ENCODE measurements around the gene CSTF2T.
"Not testable (repeated sequence)": the region's sequence is repeated elsewhere in the genome, so short reads cannot be mapped to it uniquely, and the experiment has no call there.

Gene CSTF2T

DNA sequence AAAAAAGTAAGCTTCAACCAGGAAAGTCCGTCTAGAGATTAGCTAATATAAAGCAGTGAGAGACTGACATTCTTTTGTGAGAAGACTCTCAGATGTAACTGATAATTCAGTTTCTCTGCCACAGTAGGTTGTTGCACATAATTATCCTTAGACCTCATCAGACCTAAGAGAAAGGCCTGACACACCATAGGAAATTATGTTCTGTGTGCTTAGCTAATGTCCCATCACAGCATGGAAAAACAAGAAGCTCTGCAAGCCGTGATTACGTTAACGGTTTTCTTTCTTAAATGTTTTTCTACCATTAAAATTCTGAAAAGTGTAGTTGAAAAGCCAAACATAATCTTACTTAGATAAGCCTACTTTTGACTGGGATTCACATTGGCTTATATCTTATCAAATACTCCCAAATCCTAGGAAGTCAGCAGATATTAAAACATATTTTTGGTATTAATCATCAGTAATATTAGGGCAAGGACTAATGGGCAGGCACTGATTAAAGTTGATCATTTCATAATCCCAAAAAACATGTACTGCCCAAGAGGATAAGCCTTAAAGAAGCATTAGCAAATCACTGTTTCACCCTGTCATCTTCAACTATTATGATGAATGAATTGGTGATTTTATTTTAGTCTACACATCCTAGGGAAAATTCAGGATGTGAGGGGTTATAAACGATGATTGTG, 5.2 kb downstream of the CSTF2T start:
- DNase-seq: no peak

DNA sequence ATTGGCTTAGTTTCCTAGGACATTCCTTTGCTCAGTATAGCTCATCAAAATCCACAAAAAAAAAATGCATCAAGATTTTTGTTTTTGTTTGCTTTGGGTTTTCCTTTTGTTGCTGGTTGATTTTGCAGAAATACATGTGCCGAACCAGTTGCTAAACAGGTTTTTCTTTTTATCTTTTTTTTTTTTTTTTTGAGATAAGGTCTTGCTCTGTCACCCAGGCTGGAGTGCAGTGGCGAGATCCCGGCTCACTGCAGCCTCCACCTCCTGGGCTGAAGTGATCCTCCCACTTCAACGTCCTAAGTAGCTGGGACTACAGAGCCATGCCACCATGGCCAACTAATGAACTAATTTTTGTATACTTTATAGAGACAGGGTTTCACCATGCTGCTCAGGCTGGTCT, 8.3 kb downstream of the CSTF2T start:
- DNase-seq: no peak

DNA sequence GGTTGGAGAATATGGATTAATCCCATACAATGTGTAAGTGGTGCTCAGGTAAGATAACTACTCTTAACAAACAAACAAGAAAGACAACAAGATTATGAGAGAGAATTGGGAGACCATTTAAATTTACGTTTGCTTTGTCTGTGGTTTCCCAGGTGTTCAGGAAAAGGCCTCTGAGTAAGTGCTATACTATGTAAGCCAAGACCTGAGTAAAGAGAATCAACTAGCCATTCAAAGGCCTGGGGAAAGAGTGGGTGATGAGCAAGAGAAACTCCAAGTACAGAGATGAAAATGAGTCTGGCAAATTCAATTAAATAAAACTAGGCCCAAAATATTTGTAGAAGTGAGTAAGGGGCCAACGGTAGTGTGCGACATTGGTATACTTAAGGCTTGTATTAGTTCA, 9.9 kb downstream of the CSTF2T start:
- no peak for DNase-seq

DNA sequence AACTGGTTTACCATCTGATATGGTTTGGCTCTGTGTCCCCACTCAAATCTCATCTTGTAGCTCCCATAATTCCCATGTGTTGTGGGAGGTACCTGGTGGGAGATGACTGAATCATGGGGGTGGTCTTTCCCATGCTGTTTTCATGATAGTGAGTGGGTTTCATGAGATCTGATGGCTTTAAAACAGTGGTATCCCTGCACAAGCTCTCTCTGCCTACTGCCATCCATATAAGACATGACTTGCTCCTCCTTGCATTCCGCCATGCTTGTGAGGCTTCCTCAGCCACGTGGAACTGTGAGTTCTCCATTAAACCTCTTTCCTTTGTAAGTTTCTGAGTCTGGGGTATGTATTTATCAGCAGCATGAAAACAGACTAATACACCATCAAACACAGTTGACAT, 10.6 kb downstream of the CSTF2T start:
- DNase-seq: not testable (repeated sequence)

DNA sequence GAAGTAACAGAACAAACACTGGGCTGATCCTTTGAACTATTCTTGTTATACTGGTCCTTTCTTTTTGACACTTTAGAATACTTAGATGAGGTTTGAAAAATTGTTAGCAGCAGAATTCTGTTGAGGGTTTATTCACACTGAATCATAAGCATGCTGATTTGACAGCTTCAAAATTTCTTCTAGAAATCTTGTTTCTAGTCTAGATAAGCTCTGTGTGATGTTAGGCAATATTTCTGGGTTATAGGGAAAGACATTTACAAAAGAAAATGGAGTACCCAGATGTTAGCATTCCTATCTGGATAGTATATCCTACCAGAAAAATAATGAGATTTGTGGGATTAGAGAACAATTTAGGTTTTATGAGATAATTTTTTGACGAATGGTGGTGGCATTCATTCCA, 12.1 kb downstream of the CSTF2T start:
- no peak for DNase-seq

DNA sequence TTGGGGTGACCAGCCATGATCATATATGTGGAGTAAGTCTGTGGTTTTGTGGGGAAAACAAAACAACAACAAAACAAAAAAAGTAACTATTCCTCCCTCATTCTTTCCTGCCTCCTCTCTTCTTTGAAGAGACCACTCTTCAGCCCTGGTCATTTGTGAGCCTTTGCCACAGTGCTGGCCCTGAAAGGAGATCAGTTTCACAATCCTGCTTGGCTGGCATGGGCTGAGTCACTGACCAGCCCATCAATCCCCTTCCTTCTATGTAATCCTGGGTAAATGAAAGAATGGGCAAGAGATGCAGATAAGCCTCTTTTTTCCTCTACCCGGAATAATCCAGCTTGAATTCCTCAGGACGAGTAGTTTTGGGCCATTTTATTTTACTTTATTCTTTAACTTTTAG, 13.6 kb downstream of the CSTF2T start:
- no peak for DNase-seq

DNA sequence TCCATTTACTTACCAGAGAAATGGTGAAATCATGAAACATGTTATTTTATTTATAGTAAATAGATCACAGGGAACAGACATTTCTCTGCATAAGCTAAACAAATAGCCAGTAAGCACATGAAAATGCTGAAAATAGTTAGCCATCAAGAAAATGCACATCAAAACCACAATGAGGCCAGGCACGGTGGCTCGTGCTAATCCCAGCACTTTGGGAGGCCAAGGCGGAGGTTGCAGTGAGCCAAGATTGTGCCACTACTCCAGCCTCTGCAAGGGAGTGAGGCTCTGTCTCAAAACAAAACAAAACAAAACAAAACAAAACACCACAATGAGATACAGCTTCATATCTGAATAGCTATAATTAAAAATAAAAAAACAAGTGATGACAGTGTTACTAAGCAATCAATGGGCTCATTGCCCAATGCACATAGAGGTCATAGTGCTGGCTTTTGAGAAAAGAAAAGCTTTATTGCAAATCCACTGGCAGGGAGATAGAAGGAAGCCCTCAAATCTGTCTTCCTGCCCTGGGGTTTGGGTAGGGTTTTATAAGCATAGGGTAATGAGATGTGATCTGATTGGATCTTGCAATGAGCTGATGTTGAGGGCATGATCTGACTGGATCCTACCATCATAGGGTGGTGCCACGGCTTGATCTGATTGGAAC, 16.2 kb downstream of the CSTF2T start:
- DNase-seq: no peak

DNA sequence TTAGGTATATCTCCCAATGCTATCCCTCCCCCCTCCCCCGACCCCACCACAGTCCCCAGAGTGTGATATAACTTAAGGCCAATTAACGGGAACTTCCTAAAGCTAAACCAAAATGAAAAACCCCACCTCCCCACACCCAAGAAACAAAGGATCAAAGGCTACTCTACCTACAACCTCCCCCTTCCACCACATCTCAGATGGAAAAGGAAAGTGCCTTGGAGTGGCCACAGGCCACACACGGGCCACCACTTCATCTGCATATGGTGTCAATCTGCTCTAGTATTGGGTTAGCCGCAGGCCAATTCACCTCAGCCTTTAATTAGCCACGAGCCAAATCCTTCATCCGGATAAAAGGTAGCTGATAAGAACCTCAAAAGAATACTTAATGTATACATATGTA, 19.6 kb downstream of the CSTF2T start:
- no peak for DNase-seq

DNA sequence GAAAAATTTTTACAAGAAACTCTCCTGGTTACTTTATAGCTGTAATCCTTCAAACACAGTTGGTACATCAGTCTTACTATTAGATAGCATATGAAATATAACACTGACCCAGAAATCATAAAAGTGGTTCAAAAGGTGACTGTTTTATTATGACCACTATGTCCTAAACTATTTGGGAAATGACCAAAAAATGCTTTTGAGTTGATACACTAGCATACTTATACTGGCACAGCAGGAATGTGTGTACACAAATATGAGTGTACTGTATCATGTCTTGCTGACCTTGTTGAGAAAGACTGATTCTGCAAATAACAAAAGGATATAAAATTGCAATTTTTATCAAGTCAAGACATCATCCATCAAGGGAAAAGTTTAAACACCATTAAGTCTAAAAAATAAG, 24.3 kb downstream of the CSTF2T start:
- no peak for DNase-seq

DNA sequence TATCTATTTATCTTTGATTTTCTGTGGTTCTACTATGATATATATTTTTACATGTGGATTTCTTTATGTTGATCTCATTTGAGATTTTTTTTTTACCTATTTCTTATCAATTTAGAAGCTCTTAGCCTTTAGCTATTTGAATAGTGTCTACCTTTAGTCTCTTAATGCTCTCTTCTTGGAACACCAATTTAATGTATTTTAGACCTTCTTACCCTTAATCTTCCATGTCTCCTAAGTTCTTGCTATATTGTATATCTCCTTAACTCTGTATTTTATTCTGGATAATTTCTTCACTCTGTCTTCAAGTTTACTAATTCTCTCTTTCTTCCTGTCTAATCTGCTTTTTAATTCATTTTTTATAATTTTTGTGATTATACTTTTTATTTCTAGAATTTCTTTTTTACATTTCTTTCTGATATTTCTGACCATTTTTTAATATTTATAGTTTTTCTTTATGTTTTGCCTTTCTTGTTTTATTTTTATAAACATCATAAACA, 27.3 kb downstream of the CSTF2T start:
- no peak for DNase-seq

DNA sequence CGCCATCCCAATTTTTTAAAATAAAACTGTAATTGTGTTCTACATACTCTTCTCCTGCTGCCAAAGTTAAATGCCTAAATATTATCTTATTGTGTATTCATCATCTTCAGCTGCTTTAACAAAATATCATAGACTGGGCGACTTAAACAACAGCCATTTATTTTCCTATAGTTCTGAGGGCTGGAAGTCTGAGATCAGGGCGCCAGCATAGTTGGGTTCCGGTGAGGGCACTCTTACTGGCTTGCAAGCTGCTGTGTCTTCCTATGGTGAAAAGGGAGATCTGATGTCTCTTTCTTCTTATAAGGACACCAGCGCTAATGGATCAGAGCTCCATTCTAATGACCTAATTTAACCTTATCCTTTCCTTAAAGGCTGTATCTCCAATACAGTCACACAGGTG, 30.4 kb downstream of the CSTF2T start:
- DNase-seq: no peak

DNA sequence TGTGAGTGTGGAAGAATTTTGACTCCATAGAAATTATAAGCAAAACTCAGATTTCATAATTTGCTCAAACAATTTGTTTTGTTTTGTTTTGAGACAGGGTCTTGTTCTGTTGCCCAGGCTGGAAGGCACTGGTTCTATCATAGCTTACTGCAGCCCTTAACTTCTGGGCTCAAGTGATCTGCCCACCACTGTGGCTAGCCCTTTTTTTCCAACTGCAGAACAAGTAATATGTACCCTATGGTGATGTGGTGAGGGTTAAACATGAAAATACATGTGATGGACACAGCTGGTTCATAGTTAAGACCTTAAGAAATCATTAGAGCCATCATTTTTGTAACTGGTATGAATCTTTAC, 31.1 kb downstream of the CSTF2T start:
- no peak for DNase-seq

DNA sequence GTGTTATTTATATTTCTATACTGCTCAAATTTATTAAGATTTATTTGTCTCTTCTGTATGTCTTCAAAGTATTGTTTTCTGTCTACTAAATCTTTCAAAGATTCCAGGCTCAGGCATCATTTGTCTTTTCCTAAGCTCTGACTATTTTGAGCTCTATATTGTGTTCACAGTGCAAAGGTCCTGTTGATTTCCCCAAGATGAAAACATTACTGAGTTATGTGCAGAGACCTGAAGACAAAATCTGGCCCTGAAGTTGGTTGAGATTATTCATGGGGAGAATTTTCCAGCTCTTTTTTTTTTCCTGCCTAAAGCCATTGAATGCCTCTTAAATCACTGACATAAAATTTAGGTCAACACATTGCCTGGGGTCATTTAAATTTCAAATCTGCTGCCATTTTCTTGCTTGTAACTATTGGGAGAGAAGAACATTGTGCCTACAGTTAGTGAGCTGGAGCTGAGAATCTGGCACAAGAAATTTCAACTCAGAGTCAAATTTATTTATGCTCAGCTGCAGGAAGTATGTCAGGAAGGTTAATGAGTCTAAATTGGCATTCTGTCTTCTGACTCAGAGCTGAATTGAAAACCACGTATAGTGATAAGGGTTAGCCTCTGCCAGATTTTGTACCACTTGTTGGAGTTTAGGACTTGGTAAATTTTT, 31.6 kb downstream of the CSTF2T start:
- no peak for DNase-seq

DNA sequence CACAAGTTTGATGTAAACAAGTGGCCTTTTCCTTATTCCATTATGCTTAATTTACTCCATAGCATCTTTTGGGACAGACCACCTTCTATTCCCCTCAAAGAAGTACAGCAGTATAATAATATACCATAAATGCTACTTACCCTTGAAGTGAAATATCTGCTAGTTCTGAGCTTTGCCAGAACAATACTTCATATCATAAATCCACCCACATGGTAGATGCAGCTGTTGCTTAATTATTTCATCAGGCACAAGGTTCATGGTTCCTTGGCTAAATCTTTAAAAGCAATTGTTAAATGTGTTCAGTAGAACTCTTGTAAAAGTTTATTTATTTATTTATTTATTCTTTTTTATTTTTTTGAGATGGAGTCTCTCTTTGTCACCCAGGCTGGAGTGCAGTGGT, 32.9 kb downstream of the CSTF2T start:
- DNase-seq: no peak

DNA sequence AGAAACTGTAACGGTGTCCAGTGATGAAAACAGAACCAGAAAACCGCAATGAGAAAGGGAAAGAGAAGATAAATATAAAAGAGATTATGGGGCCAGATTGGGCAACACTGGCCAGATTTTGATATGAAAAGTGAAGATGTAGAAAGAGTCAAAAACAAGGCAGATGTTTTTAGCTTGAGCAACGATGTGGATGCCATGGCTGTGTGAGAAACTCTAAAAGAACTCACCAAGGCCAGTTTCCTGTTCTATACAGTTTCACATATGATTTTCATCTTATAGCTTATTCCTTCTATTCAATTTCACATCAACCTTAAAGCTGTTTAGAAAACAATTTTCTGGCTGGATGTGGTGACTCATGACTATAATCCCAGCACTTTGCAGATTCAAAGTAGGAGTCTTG, 36.3 kb downstream of the CSTF2T start:
- no peak for DNase-seq

DNA sequence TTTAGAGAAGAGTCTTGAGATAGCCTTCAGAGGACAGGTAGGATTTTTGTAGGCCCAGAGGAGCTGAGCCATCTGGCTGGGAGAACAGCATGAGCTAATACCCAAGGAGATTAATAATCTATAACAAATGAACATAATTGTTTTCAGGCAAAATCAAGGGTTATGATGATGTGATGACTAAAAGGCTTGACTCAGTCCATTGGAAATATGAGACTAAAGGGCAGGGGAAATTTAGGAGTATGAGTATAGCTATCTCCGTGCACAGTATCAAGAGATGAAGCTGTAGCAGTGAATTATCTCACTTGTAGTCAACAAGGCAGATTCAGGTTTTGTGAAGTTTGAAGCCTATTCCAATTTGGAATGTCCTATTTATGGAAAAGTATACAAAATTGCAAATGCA, 40.1 kb downstream of the CSTF2T start:
- DNase-seq: no peak

DNA sequence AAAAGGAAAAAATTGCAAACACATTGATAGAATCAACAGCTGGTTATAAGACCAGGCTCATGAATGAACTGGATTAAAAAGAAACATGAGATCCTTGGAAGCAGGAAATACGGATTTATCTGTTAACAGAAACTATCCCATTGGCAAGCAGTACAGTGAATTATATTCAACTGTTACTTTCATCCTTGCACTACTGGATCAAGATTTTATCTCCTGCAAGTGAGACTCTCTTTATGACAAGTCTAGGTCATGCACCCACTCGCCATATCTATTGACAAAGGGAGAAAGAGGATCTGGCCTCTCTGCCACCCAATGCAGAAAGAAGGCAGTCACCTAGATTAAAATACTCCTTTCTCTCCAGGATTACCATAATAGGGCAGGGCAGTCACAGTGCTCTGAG, 41.4 kb downstream of the CSTF2T start:
- DNase-seq: no peak

DNA sequence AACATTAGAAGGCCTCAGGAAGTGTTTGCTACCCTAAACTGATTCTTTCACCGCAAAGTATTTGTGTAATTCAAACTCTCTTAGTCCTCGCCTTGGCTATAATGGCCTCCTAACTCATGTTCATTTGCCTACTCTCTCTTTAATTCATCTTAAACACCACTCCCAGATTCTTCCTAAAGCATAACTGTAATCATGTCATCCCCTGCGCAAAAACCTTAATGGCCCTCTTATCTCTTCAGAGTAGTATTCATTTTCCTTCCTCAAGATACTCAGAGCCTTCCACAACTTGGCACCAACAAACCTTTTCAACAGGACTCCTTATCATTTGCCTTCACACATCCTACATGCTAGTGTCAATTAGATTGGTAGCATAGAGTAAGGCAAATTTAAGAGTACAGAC, 42.9 kb downstream of the CSTF2T start:
- DNase-seq: no peak

DNA sequence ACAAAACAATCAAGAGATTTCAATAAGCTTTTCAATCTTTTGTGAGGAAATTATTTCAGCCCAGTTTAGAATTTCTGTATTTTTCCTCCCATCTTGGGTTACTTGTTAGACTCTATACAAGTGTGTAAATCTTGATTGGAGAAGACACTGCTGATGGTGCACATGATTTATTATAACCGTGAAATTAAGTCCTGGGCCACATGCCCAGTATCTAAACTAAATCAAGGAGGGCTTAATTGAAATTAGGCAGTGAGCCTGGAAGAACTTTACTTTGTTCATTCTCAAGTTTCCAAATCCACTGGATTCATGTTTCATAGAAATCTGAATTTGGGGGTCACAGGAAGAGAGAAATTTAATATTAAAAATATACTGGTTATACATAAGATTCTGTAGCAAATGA, 44.5 kb downstream of the CSTF2T start:
- DNase-seq: no peak

DNA sequence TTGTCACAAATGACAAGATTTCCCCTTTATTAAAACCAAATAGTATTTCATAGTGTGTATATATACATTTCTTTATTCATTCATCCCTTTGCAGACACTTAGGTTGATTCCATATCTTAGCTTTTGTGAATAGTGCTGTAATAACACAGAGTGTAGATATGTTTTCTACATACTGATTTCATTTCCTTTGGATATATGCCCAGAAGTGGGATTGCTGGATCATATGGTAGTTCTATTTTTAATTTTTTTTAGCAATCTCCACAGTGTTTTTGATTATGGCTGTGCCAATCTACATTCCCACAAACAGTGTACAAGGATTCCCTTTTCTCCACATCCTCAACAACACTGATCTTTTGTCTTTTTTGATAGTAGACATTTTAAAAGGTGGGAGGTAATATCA, 46.4 kb downstream of the CSTF2T start:
- DNase-seq: no peak

DNA sequence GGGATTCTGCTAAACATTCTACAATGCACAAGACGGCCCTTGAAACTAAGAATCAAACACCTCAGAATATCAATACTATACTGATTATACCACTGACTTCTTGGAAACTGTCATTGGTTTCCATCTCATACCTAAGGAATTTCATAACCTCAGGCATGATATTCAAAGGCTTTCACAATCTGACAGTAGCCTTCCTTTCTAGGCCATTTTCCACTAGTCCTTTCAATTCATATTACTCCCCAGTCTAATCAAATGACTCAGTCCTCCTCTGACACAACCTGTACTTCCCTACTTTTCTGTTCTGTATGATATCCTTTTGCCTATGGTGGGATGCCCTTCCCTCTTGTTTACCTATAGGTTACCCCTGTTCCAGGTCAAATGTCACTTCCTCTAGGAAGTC, 48.3 kb downstream of the CSTF2T start:
- DNase-seq: no peak

DNA sequence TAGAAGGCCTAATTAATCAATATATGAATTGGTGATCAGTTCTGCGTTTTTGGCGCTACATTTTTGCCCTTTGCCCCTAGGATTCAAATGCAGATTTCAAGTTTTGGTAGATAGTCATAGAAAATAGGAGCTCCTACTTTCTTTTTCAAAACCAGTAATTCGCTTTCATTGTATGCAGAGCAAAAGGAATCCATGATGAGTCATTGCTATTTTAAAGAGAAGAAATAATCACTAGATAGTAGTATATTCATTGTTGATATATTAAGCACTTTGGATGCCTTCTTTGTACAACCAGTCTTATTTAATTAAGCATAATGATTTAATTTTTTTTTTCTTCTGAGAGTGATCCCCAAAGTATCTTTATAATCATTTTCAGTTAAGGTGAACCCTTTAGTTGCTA, 50.3 kb downstream of the CSTF2T start:
- no peak for DNase-seq

All from NCI-H1694 treated with DMSO at 0.1 percent for 48 hours (cell line).